D721Med (cell line): Measurements from ENCODE around the gene UGT2B10.
"Not testable (repeated sequence)": the region's sequence is repeated elsewhere in the genome, so short reads cannot be mapped to it uniquely, and the experiment has no call there.

Experiments used
- DNase-seq: peaks from one replicate; pipeline ENCODE4 v3.0.0; 2011; ENCODE audit warnings: low spot score; ENCODE audit not compliant: insufficient read length
- FAIRE-seq: peaks from 2 replicates; lab custom pipeline; 2011; peaks lifted over from hg19 to GRCh38; lab: Jason Lieb, UNC
- CTCF ChIP-seq: IDR thresholded peaks from 2 replicates; pipeline ENCODE4 v1.5.1; 2012; ENCODE audit warnings: mild to moderate bottlenecking, control low read depth; ENCODE audit not compliant: insufficient read depth; ENCODE audit errors: missing control alignments

The UGT2B10 gene

DNA sequence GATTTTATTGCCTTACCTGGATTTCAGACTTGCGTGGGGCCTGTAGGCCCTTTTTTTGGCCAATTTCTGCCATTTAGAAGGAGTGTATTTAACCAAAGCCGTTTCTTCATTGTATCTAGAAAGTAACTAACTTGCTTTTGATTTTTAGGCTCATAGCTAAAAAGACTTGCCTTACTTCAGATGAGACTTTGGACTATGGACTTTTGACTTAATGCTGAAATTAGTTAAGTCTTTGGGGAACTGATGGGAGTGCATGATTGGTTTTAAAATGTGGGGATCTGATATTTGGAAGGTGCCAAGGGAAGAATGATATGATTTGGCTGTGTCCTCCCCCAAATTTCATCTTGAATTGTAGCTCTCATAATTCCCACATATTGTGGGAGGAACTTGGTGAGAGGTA lies 7.7 kb upstream of the UGT2B10 start:
- FAIRE-seq = no peak
- no peak for TF ChIP-seq CTCF
- no peak for DNase-seq

DNA sequence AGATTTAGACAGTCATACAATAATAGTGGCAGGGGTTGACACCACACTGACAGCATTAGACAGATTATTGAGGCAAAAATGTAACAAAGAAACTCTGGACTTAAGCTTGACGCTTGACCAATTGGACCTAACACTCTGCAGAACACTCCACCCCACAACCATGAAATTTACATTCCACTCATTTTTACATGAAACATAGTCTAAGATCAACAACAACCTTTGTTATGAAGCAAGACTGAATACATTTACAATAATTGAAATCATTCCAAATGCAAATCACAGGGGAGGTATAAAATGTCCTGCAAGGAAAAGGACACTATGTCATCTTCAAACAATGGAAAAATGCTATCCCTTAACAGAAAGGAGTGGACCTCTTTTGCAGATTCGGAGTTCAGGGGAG lies 4.9 kb upstream of the UGT2B10 start:
- FAIRE-seq (no peak), DNase-seq (no peak)
- no peak for TF ChIP-seq CTCF

GRCh38 chr4:68816410-68817265 lies 844 bp downstream of the UGT2B10 start:
- FAIRE-seq, DNase-seq: not testable (repeated sequence)

DNA sequence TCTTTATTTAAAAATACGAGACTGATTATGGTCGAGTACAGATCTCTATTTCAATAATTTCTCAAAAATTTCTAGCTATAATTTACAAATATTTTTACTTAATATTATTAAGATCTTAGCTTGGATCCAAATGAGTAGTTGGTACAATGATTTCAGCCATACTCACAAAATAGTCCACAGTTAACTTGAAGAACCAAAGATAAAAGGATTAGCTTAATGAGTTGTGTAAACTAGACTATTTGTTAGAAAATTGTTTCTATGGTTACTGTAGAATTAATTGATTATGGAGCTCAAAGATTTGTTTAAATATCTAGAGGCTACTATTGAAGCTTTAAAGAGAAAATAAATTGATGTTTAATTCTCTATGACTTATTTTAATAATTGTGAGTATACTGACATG lies 1.6 kb downstream of the UGT2B10 start:
- no peak for TF ChIP-seq CTCF
- FAIRE-seq (no peak), DNase-seq (no peak)

DNA sequence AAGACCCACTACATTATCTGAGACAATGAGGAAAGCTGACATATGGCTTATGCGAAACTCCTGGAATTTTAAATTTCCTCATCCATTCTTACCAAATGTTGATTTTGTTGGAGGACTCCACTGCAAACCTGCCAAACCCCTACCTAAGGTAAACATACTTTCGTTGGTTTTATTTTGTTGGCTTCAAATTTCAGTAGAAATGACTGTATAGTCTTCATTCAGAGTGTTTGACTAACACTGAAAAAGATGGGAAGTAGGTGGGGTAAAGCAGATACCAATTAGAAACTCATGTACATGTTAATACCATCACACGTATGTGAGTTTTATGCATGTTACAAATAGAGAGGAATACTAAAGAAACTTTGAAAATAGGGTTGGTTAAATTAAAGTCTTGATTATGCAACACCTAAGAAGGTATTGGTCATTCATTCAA lies 2.3 kb downstream of the UGT2B10 start:
- DNase-seq = not testable (repeated sequence)

GRCh38 chr4:68831642-68832041 lies 15.8 kb downstream of the UGT2B10 start:
- FAIRE-seq (no peak), DNase-seq (no peak)
- no peak for TF ChIP-seq CTCF

More for the DNA sequence above, 2.3 kb downstream of the UGT2B10 start:
- FAIRE-seq = not testable (repeated sequence)

DNA sequence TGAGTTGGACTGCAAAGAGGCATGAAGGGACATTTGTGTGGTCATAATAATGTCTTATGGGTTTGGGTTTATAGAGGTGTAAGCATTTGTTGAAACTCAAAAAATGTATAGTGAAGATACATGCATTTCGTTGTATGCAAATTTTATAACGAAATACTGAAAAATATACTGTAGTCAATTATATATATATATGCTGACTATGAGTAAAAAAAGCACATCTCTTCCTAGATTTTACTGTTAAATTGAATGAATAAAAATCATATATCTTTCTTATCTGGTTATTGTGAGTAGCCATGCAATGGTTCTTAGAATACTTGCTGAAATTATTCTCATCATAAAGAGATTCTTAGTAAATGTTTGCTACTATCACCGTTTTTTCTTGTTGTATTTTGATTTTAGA lies 34.5 kb downstream of the UGT2B10 start:
- no peak for DNase-seq
- no peak for TF ChIP-seq CTCF
- no peak for FAIRE-seq

DNA sequence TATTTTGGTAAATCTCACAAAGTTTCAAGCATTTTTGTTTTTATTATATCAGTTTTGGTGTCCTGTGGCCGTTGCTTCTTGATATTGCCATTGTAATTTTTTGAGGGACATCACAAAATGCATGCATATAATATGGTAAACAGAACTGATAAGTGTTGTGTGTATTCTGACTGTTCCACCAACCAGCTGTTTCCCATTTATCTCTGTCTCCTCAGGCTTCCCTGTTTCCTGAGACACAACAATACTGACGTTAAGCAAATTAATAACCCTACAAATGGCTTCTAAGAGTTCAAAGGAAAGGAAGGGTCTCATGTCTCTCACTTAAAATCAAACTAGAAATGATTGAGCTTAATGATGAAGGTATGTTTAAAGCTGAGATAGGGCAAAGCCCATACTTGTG lies 40.0 kb downstream of the UGT2B10 start:
- FAIRE-seq (no peak), DNase-seq (no peak)
- TF ChIP-seq CTCF = no peak
